ENCODE measurements around the gene TOPAZ1.
A peak's percentile ranks its signal among the peaks of the same experiment; 100 is the strongest.

The TOPAZ1 gene

GRCh38 chr3:44355362-44356033 lies 113.8 kb downstream of the TOPAZ1 start:
- peak overlapping the region; percentile 85 for H3K27ac Mint-ChIP-seq
- H3K4me1 Mint-ChIP-seq: peaks cover 40% of the 10 kb centered on the region
- H3K4me3 Mint-ChIP-seq: no peak overlapping the region
- no peak for DNase-seq
- TF ChIP-seq CTCF (IDR thresholded peaks at IDR 0.05): no peak
- H3K27me3 Mint-ChIP-seq (ENCODE audit: low read depth, poor library complexity): no peaks in the 10 kb centered on the region
- peaks cover 38% of the 10 kb centered on the region for H3K36me3 Mint-ChIP-seq (ENCODE audit: low read depth)
- H3K9me3 Mint-ChIP-seq: peaks cover 15% of the 10 kb centered on the region

- H3K27ac Mint-ChIP-seq: peak overlapping the region; percentile 78
Observed at GRCh38 chr3:44359146-44359751, 117.6 kb downstream of the TOPAZ1 start.

GRCh38 chr3:44363591-44363990 lies 121.9 kb downstream of the TOPAZ1 start:
- Mint-ChIP-seq H3K9me3 (no peaks in the 10 kb centered on the region), H3K36me3 (ENCODE audit: low read depth) (peaks cover 31% of the 10 kb centered on the region), H3K27me3 (ENCODE audit: low read depth, poor library complexity) (no peaks in the 10 kb centered on the region), H3K4me1 (peaks cover 35% of the 10 kb centered on the region), H3K4me3 (no peak overlapping the region), H3K27ac (no peak overlapping the region)
- no peak for TF ChIP-seq CTCF (IDR thresholded peaks at IDR 0.05)
- no peak for DNase-seq

More at GRCh38 chr3:44359146-44359751, 117.6 kb downstream of the TOPAZ1 start:
- no peak for TF ChIP-seq CTCF (IDR thresholded peaks at IDR 0.05)
- H3K9me3 Mint-ChIP-seq: peaks cover 2% of the 10 kb centered on the region
- peaks cover 24% of the 10 kb centered on the region for H3K36me3 Mint-ChIP-seq (ENCODE audit: low read depth)
- H3K27me3 Mint-ChIP-seq (ENCODE audit: low read depth, poor library complexity): no peaks in the 10 kb centered on the region
- DNase-seq: peak; percentile 80
- peaks cover 56% of the 10 kb centered on the region for H3K4me1 Mint-ChIP-seq
- H3K4me3 Mint-ChIP-seq: peak overlapping the region; percentile 26

- Mint-ChIP-seq H3K9me3 (no peaks in the 10 kb centered on the region), H3K4me1 (peaks cover 17% of the 10 kb centered on the region), H3K36me3 (ENCODE audit: low read depth) (peaks cover 42% of the 10 kb centered on the region), H3K4me3 (no peak overlapping the region), H3K27ac (no peak overlapping the region), H3K27me3 (ENCODE audit: low read depth, poor library complexity) (no peaks in the 10 kb centered on the region)
- no peak for TF ChIP-seq CTCF (IDR thresholded peaks at IDR 0.05)
- no peak for DNase-seq
Observed at GRCh38 chr3:44365952-44366351, 124.3 kb downstream of the TOPAZ1 start.

GRCh38 chr3:44375450-44375849 lies 133.8 kb downstream of the TOPAZ1 start:
- H3K36me3 Mint-ChIP-seq (ENCODE audit: low read depth): peaks cover 56% of the 10 kb centered on the region
- H3K9me3 Mint-ChIP-seq: peaks cover 48% of the 10 kb centered on the region
- DNase-seq: no peak
- no peak for TF ChIP-seq CTCF (IDR thresholded peaks at IDR 0.05)
- no peak overlapping the region for H3K4me3 Mint-ChIP-seq
- H3K27me3 Mint-ChIP-seq (ENCODE audit: low read depth, poor library complexity): no peaks in the 10 kb centered on the region
- no peaks in the 10 kb centered on the region for H3K4me1 Mint-ChIP-seq
- H3K27ac Mint-ChIP-seq: no peak overlapping the region

Data from nephron progenitor cell (in vitro differentiated cells).